Esophagus muscularis mucosa (tissue), 2 donors: Measurements from ENCODE around the gene ANXA9.

Source experiments
- EP300 ChIP-seq: sonication (generic); formaldehyde crosslinking; IDR thresholded peaks from one replicate; pipeline ENCODE4 v1.6.1; 2017; ENCODE audit warnings: antibody characterized with exemption
- POLR2A ChIP-seq: fragments of 450-650 bp; IDR thresholded peaks from one replicate; pipeline ENCODE4 v1.6.1; 2017; ENCODE audit warnings: antibody characterized with exemption, moderate library complexity, mild to moderate bottlenecking, low read depth

DNA sequence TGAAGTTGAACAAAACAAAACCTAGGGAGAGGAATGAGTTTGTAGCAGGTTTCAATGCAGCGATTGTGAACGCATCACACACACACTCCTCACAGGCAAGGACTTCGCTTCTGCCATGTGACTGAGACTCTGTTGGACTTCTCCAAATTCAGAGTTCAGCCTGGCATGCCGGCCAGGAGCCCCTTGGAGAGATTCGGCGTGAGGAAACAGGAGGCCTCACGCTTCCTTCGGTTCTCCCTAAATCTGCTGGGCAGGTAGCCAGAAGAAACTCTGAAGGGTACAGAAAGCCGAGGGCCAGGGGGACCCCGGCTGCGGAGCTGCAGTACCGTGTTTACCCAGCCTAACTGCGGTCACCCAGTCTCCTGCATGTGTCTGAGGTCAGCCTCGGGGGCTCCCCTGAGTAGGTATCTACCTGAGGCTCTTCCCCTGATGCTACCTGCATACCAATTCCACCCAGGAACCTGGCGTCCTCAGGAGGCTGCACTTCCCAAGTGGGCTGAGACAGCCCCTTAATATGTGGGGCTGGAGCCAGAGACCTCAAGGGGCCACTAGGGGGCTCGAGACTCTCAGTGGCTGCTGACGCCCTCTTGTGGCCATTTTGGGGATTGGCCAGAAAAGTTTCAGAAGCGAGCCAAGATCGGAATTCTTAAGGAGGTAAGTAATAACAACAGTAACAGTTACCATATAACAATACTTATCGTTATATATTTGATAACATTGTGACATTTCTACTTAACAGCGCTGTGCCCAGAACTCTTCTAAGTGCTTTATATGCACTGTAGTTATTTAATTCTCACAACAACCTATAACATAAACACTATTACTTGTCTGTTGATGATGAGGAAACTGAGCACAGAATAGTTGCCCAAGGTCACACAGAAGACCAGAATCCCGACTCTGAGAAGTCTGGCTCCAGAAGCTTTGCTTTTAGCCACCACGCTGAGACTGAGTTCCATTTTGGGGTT is 2.7 kb upstream of the ANXA9 start:
- TF ChIP-seq EP300 = no peak
- no peak for TF ChIP-seq POLR2A
